Stimulated activated naive CD8-positive, alpha-beta T cell treated with anti-CD3 and anti-CD28 coated beads, Interleukin-15, amount 100 ng/mL, for 72 hours (primary cell): Measurements from ENCODE around the gene EFTUD2.
A peak's percentile ranks its signal among the peaks of the same experiment; 100 is the strongest.
"Not testable (repeated sequence)": the region's sequence is repeated elsewhere in the genome, so short reads cannot be mapped to it uniquely, and the experiment has no call there.

Experiments used
- ATAC-seq: fragments of 150-1000 bp; cut with Tn5 transposase; 2 replicates; pipeline ENCODE4 v1.10.0; 2021; ENCODE audit warnings: mild to moderate bottlenecking, moderate library complexity
- DNase-seq, 2 donors: peaks; one replicate each; pipeline ENCODE4 v3.0.0; 2021 to 2022
- H3K27ac Mint-ChIP-seq, 2 donors: one replicate each; pipeline ENCODE4 v1.8.0; 2022; ENCODE audit warnings: mild to moderate bottlenecking in 2 of 2, mixed read lengths in 2 of 2, moderate library complexity in 2 of 2
- H3K27me3 Mint-ChIP-seq: one replicate; pipeline ENCODE4 v1.8.0; 2022; ENCODE audit warnings: mixed read lengths
- H3K4me1 Mint-ChIP-seq: one replicate; pipeline ENCODE4 v1.8.0; 2022; ENCODE audit warnings: mild to moderate bottlenecking, mixed read lengths
- H3K4me3 Mint-ChIP-seq, 2 donors: one replicate each; pipeline ENCODE4 v1.8.0; 2022; ENCODE audit warnings: mild to moderate bottlenecking in 2 of 2, mixed read lengths in 2 of 2, moderate library complexity in 1 of 2
- H3K9me3 Mint-ChIP-seq, 2 donors: one replicate each; pipeline ENCODE4 v1.8.0; 2022; ENCODE audit warnings: mixed read lengths in 2 of 2

The EFTUD2 gene

GRCh38 chr17:44899074-44899782, at the start of gene EFTUD2:
Gene EFTUD2, minus strand, starts transcription at chr17:44899445. Its CDS starts 4,924 bp downstream, at chr17:44894521.
- Mint-ChIP-seq H3K27ac (peak within 1 kb of the TSS; percentile 100), H3K4me3 (peak within 1 kb of the TSS; percentile 82 to 87), H3K27me3 (no peaks in the 10 kb centered on the region), H3K4me1 (peaks cover 40% of the 10 kb centered on the region), H3K9me3 (no peaks in the 10 kb centered on the region)
- ATAC-seq, result peak; percentile 95
- peak; percentile 94 for DNase-seq

GRCh38 chr17:44948315-44948795, 49.1 kb upstream of the EFTUD2 start:
- DNase-seq (no peak), ATAC-seq (no peak)
- peak overlapping the region; percentile 96 to 97 for H3K27ac Mint-ChIP-seq
- H3K9me3 Mint-ChIP-seq, result no peaks in the 10 kb centered on the region
- H3K4me1 Mint-ChIP-seq, result peaks cover 8% of the 10 kb centered on the region
- H3K27me3 Mint-ChIP-seq, result no peaks in the 10 kb centered on the region
- H3K4me3 Mint-ChIP-seq, result peak overlapping the region; percentile 93 to 96

GRCh38 chr17:44947461-44948314, 48.4 kb upstream of the EFTUD2 start, which contains the start of gene KIF18B:
Gene KIF18B, minus strand, starts transcription at chr17:44947773. Its CDS starts 11,429 bp downstream, at chr17:44936344.
- peaks cover 8% of the 10 kb centered on the region for H3K4me1 Mint-ChIP-seq
- H3K9me3 Mint-ChIP-seq, result no peaks in the 10 kb centered on the region
- no peaks in the 10 kb centered on the region for H3K27me3 Mint-ChIP-seq
- peak; percentile 87 to 93 for DNase-seq
- ATAC-seq, result peak; percentile 97
- peak within 1 kb of the TSS; percentile 93 to 96 for H3K4me3 Mint-ChIP-seq
- peak within 1 kb of the TSS; percentile 96 to 97 for H3K27ac Mint-ChIP-seq

- peaks cover 19% of the 10 kb centered on the region for H3K4me1 Mint-ChIP-seq
- H3K4me3 Mint-ChIP-seq, result peak overlapping the region; percentile 58 to 96
- not testable (repeated sequence) for ATAC-seq, DNase-seq, H3K27ac Mint-ChIP-seq, H3K9me3 Mint-ChIP-seq, H3K27me3 Mint-ChIP-seq
Measured at GRCh38 chr17:44945652-44946051, 46.4 kb upstream of the EFTUD2 start.

- H3K4me1 Mint-ChIP-seq, result peaks cover 19% of the 10 kb centered on the region
Measured at GRCh38 chr17:44942456-44942855, 43.2 kb upstream of the EFTUD2 start.

GRCh38 chr17:44941712-44942331, 42.6 kb upstream of the EFTUD2 start:
- DNase-seq, result no peak
- no peak for ATAC-seq
- no peak overlapping the region for H3K4me3 Mint-ChIP-seq
- H3K27me3 Mint-ChIP-seq, result no peaks in the 10 kb centered on the region
- H3K9me3 Mint-ChIP-seq, result no peaks in the 10 kb centered on the region
- H3K27ac Mint-ChIP-seq, result peak overlapping the region in 1 of 2 donors; percentile 8
- peaks cover 18% of the 10 kb centered on the region for H3K4me1 Mint-ChIP-seq

More at GRCh38 chr17:44942456-44942855, 43.2 kb upstream of the EFTUD2 start:
- no peak overlapping the region for H3K4me3 Mint-ChIP-seq
- H3K9me3 Mint-ChIP-seq, result no peaks in the 10 kb centered on the region
- H3K27me3 Mint-ChIP-seq, result no peaks in the 10 kb centered on the region
- DNase-seq (no peak), ATAC-seq (no peak)
- H3K27ac Mint-ChIP-seq, result peak overlapping the region in 1 of 2 donors; percentile 4

- H3K27me3 Mint-ChIP-seq, result no peaks in the 10 kb centered on the region
- ATAC-seq, result no peak
- H3K4me3 Mint-ChIP-seq, result no peak overlapping the region
- H3K27ac Mint-ChIP-seq, result no peak overlapping the region
- no peaks in the 10 kb centered on the region for H3K9me3 Mint-ChIP-seq
- peaks cover 10% of the 10 kb centered on the region for H3K4me1 Mint-ChIP-seq
- no peak for DNase-seq
Measured at GRCh38 chr17:44940768-44941167, 41.5 kb upstream of the EFTUD2 start.

GRCh38 chr17:44940317-44940716, 41.1 kb upstream of the EFTUD2 start:
- DNase-seq (no peak), ATAC-seq (no peak)
- H3K27ac Mint-ChIP-seq, result no peak overlapping the region
- no peak overlapping the region for H3K4me3 Mint-ChIP-seq
- H3K9me3 Mint-ChIP-seq, result no peaks in the 10 kb centered on the region
- H3K4me1 Mint-ChIP-seq, result peaks cover 10% of the 10 kb centered on the region
- H3K27me3 Mint-ChIP-seq, result no peaks in the 10 kb centered on the region

- H3K27ac Mint-ChIP-seq, result no peak overlapping the region
Measured at GRCh38 chr17:44935116-44935515, 35.9 kb upstream of the EFTUD2 start.

GRCh38 chr17:44934745-44935105, 35.5 kb upstream of the EFTUD2 start:
- H3K4me1 Mint-ChIP-seq, result no peaks in the 10 kb centered on the region
- ATAC-seq (no peak), DNase-seq (no peak)
- H3K4me3 Mint-ChIP-seq, result no peak overlapping the region
- no peaks in the 10 kb centered on the region for H3K9me3 Mint-ChIP-seq
- no peaks in the 10 kb centered on the region for H3K27me3 Mint-ChIP-seq
- H3K27ac Mint-ChIP-seq, result no peak overlapping the region

More at GRCh38 chr17:44935116-44935515, 35.9 kb upstream of the EFTUD2 start:
- DNase-seq, result no peak
- H3K27me3 Mint-ChIP-seq, result no peaks in the 10 kb centered on the region
- no peaks in the 10 kb centered on the region for H3K4me1 Mint-ChIP-seq
- H3K9me3 Mint-ChIP-seq, result no peaks in the 10 kb centered on the region
- peak; percentile 37 for ATAC-seq
- no peak overlapping the region for H3K4me3 Mint-ChIP-seq

- Mint-ChIP-seq H3K4me3 (no peak overlapping the region), H3K4me1 (no peaks in the 10 kb centered on the region), H3K27me3 (no peaks in the 10 kb centered on the region), H3K27ac (no peak overlapping the region), H3K9me3 (no peaks in the 10 kb centered on the region)
- ATAC-seq, result no peak
- DNase-seq, result no peak
Measured at GRCh38 chr17:44933824-44934744, 34.8 kb upstream of the EFTUD2 start.

GRCh38 chr17:44932787-44933097, 33.5 kb upstream of the EFTUD2 start:
- Mint-ChIP-seq H3K4me1 (no peaks in the 10 kb centered on the region), H3K4me3 (no peak overlapping the region), H3K27me3 (no peaks in the 10 kb centered on the region), H3K9me3 (no peaks in the 10 kb centered on the region), H3K27ac (no peak overlapping the region)
- DNase-seq (no peak), ATAC-seq (no peak)

- Mint-ChIP-seq H3K27me3 (no peaks in the 10 kb centered on the region), H3K4me1 (no peaks in the 10 kb centered on the region), H3K27ac (no peak overlapping the region), H3K9me3 (no peaks in the 10 kb centered on the region), H3K4me3 (no peak overlapping the region)
- DNase-seq, result no peak
- ATAC-seq, result no peak
Measured at GRCh38 chr17:44932096-44932786, 33.0 kb upstream of the EFTUD2 start.

- no peaks in the 10 kb centered on the region for H3K4me1 Mint-ChIP-seq
- H3K27me3 Mint-ChIP-seq, result no peaks in the 10 kb centered on the region
- ATAC-seq (no peak), DNase-seq (no peak)
- no peak overlapping the region for H3K4me3 Mint-ChIP-seq
- H3K27ac Mint-ChIP-seq, result no peak overlapping the region
- no peaks in the 10 kb centered on the region for H3K9me3 Mint-ChIP-seq
Measured at GRCh38 chr17:44931376-44931775, 32.1 kb upstream of the EFTUD2 start.
